DMS53 treated with DMSO at 0.1 percent for 48 hours (cell line): ENCODE results near the gene APCS.

Experiments
- DNase-seq: peaks from one replicate; lab custom pipeline; 2025; ENCODE audit not compliant: unreplicated experiment; lab: John Stamatoyannopoulos, UW

Gene APCS

GRCh38 chr1:159587461-159587951 is at the start of gene APCS:
APCS (plus strand) TSS chr1:159587826; CDS start chr1:159587922, 96 bp downstream.
- no peak for DNase-seq

GRCh38 chr1:159548126-159548525 is 39.5 kb upstream of the APCS start:
- DNase-seq = no peak

- no peak for DNase-seq
Observed at GRCh38 chr1:159554261-159554660, 33.4 kb upstream of the APCS start.

GRCh38 chr1:159554696-159555095 is 32.9 kb upstream of the APCS start:
- DNase-seq = no peak

- no peak for DNase-seq
Observed at GRCh38 chr1:159556931-159557369, 30.7 kb upstream of the APCS start.

GRCh38 chr1:159560599-159560998 is 27.0 kb upstream of the APCS start:
- DNase-seq = no peak

GRCh38 chr1:159561497-159561896 is 26.1 kb upstream of the APCS start:
- no peak for DNase-seq

GRCh38 chr1:159562680-159563079 is 24.9 kb upstream of the APCS start:
- no peak for DNase-seq

GRCh38 chr1:159577446-159577845 is 10.2 kb upstream of the APCS start:
- DNase-seq = no peak

- DNase-seq = no peak
Observed at GRCh38 chr1:159580340-159580739, 7.3 kb upstream of the APCS start.

GRCh38 chr1:159581422-159581821 is 6.2 kb upstream of the APCS start:
- DNase-seq = no peak

- no peak for DNase-seq
Observed at GRCh38 chr1:159584536-159584935, 3.1 kb upstream of the APCS start.

GRCh38 chr1:159591981-159592380 is 4.4 kb downstream of the APCS start:
- no peak for DNase-seq

GRCh38 chr1:159594625-159595405 is 7.2 kb downstream of the APCS start:
- DNase-seq = no peak

- no peak for DNase-seq
Observed at GRCh38 chr1:159598196-159598595, 10.6 kb downstream of the APCS start.

GRCh38 chr1:159600894-159601293 is 13.3 kb downstream of the APCS start:
- DNase-seq = no peak

- no peak for DNase-seq
Observed at GRCh38 chr1:159602501-159602999, 14.9 kb downstream of the APCS start.

- DNase-seq = no peak
Observed at GRCh38 chr1:159612211-159612885, 24.7 kb downstream of the APCS start.

- DNase-seq = no peak
Observed at GRCh38 chr1:159632922-159633321, 45.3 kb downstream of the APCS start.
